Omental fat pad (tissue), 4 donors: Measurements from ENCODE around the gene RFX1. TPM values are rescaled to one million over a fixed set of nuclear protein-coding genes. Genes with fewer than 3 reads are reported as not detected.
A peak's percentile ranks its signal among the peaks of the same experiment; 100 is the strongest.
"Not testable (repeated sequence)": the region's sequence is repeated elsewhere in the genome, so short reads cannot be mapped to it uniquely, and the experiment has no call there.

Source experiments
- ATAC-seq: fragments of 150-250 bp; one replicate; pipeline ENCODE4 v1.9.1; 2016; ENCODE audit warnings: mild to moderate bottlenecking, moderate library complexity; ENCODE audit not compliant: low FRiP score
- DNase-seq: peaks from one replicate; pipeline ENCODE4 v3.0.0-alpha.2; 2019; ENCODE audit warnings: low spot score
- total RNA-seq, 4 donors: library from RNA; depleted of rRNA; stranded (reverse); fragments of >200 nt; gene quantifications; one replicate each; pipeline ENCODE4 v1.1.0, GENCODE V29; 2016
- TF ChIP-seq, protein P1 (sequence below), 3 donors: fragments of 450-650 bp; IDR thresholded peaks; one replicate each; pipeline ENCODE4 v1.5.1; 2016 to 2017; ENCODE audit warnings: antibody characterized with exemption in 3 of 3, mild to moderate bottlenecking in 3 of 3, moderate library complexity in 2 of 3

Gene RFX1
- total RNA-seq, 4 donors from 2014 or later, result 2.8 to 7.6 (median 3.2) TPM

GRCh38 chr19:14051980-14052379 is 45.9 kb upstream of the RFX1 start:
- DNase-seq (no peak), ATAC-seq (no peak)
- TF ChIP-seq, protein P1, sequence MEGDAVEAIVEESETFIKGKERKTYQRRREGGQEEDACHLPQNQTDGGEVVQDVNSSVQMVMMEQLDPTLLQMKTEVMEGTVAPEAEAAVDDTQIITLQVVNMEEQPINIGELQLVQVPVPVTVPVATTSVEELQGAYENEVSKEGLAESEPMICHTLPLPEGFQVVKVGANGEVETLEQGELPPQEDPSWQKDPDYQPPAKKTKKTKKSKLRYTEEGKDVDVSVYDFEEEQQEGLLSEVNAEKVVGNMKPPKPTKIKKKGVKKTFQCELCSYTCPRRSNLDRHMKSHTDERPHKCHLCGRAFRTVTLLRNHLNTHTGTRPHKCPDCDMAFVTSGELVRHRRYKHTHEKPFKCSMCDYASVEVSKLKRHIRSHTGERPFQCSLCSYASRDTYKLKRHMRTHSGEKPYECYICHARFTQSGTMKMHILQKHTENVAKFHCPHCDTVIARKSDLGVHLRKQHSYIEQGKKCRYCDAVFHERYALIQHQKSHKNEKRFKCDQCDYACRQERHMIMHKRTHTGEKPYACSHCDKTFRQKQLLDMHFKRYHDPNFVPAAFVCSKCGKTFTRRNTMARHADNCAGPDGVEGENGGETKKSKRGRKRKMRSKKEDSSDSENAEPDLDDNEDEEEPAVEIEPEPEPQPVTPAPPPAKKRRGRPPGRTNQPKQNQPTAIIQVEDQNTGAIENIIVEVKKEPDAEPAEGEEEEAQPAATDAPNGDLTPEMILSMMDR (IDR thresholded peaks at IDR 0.05), result no peak

GRCh38 chr19:14050961-14051360 is 44.8 kb upstream of the RFX1 start:
- DNase-seq, ATAC-seq: not testable (repeated sequence)

- TF ChIP-seq, protein P1 (IDR thresholded peaks at IDR 0.05), result no peak
- no peak for ATAC-seq
- DNase-seq, result no peak
These were observed 44.4 kb upstream of the RFX1 start for GRCh38 chr19:14050512-14050911.

GRCh38 chr19:14048443-14049153 is 42.5 kb upstream of the RFX1 start:
- TF ChIP-seq, protein P1 (IDR thresholded peaks at IDR 0.05), result no peak
- peak; percentile 45 for DNase-seq
- no peak for ATAC-seq

DNA sequence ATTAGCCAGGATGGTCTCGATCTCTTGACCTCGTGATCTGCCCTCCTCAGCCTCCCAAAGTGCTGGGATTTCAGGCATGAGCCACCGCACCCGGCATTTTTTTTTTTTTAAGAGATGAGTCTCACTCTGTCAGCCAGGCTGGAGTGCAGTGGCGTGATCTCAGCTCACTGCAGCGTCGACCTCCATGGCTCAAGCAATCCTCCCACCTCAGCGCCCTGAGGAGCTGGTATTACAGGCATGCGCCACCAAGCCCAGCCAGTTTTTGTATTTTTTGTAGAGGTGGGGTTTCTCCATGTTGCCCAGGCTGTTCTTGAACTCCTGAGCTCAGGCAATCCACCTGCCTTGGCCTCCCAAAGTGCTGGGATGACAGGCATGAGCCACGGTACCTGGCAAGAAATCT is 41.7 kb upstream of the RFX1 start:
- not testable (repeated sequence) for ATAC-seq, DNase-seq

DNA sequence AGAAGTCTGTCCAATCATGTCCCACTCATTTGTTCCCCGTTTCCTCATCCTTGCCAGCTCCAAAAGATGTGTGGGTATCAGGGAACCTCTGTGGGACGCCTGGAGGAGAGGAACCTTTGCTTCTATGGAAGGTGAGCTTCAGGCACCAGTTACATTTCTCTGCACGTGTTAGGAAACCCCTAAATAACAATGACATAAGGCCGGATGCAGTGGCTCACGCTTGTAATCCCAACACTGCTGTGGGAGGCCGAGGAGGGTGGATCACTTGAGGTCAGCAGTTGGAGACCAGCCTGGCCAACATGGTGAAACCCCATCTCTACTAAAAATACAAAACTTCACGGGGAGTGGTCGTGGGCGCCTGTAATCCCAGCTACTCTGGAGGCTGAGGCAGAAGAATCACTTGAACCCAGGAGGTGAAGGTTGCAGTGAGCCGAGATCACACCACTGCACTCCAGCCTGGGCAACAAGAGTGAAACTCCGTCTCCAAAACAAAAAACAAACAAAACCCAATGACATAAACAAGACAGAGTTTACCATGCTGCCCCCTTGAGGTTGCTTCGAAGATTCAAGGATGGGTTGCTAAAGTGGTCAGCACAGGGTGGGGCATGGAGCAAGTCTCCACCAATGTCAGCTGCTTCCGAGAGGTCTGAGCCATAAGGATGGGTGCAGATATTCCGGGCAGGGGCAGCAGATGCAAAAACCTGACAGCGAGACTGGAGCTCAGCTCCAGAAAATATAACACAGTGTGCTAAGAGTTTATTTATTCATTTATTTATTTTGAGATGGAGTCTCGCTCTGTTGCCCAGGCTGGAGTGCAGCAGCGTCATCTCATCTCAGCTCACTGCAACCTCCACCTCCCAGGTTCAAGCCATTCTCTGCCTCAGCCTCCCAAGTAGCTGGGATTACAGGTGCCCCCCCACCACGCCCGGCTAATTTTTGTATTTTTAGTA is 36.8 kb upstream of the RFX1 start:
- not testable (repeated sequence) for DNase-seq
- TF ChIP-seq, protein P1 (IDR thresholded peaks at IDR 0.05), result peak in 1 of 3 donors; percentile 38
- ATAC-seq, result peak; percentile 75

DNA sequence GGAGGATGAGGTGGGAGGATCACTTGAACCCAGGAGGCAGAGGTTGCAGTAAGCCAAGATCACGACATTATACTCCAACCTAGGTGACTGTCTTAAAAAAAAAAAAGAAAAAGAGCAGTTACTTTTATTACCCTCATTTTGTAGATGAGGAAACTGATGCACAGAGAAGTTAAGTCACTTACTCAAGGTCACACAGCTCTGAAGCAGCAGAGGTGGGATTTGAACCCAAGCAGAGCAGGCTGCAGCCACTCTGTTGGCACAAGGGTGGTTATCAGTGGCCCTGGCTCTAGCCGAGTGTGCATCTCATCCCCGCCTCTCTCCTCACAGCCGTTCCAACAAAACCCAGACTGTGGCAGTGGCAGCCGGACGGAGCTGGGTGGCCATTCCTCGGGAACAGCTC is 33.1 kb upstream of the RFX1 start:
- ATAC-seq, result no peak
- TF ChIP-seq, protein P1 (IDR thresholded peaks at IDR 0.05), result no peak
- DNase-seq, result no peak

DNA sequence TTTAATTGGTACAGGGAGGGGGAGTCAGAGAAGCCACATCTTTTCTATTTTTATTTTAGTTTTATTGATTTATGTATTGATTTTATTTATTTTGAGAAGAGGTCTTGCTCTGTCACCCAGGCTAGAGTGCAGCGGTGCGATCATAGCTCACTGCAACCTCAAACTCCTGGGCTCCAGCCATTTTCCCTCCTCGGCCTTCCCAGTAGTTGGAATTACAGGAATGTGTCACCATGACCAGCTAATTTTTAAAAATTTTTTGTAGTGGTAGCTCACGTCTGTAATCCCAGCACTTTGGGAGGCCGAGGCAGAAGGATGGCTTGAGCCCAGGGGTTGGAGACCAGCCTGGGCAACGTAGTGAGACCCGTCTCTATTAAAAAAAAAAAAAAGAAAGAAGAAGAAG is 29.6 kb upstream of the RFX1 start:
- TF ChIP-seq, protein P1 (IDR thresholded peaks at IDR 0.05), result no peak
- no peak for DNase-seq
- no peak for ATAC-seq

DNA sequence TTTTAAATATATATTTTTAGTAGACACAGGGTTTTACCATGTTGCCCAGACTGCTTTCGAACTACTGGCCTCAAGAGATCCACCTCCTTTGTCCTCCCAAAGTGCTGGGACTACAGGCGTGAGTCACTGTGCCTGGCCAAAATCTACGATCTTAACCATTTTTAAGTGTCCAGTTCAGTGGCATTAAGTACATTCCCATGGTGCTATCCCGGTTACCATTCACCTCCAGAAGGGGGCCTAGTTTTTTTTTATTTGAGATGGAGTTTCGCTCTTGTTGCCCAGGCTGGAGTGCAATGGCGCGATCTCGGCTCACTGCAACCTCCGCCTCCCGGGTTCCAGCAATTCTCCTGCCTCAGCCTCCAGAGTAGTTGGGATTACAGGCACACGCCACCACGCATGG is 29.0 kb upstream of the RFX1 start:
- ATAC-seq, DNase-seq: not testable (repeated sequence)
